ENCODE data around the gene SIGLEC14. TPM values are rescaled to one million over a fixed set of nuclear protein-coding genes. Genes with fewer than 3 reads are reported as not detected.
"Not testable (repeated sequence)": the region's sequence is repeated elsewhere in the genome, so short reads cannot be mapped to it uniquely, and the experiment has no call there.

SIGLEC14 gene
- total RNA-seq, 4 donors from 2014 or later, result 0.83 to 2.2 (median 0.98) TPM; not detected in 1

DNA sequence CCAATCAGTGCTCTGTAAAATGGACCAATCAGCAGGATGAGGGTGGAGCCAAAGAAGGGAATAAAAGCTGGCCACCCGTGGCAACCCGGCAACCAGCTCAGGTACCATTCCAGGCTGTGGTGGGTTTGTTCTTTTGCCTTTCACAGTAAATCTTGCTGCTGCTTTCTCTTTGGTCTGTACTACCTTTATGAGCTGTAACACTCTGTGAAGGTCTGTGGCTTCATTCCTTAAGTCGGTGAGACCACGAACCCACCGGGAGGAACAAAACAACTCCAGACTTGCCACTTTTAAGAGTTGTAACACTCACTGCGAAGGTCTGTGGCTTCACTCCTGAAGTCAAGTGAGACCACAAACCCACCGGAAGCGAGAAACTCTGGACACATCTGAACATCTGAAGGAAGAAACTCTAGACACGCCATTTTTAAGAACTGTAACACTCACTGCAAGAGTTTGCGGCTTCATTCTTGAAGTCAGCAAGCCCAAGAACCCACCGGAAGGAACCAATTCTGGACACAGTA, 30.0 kb upstream of the SIGLEC14 start:
- no peak overlapping the region for H3K27ac ChIP-seq
- no peak for DNase-seq
- H3K4me3 ChIP-seq, result no peak overlapping the region
- intact Hi-C loops (cut with DNase I; ENCODE audit: low total_unique reads) (no loop called here), in situ Hi-C loops (cut with MboI; ENCODE audit: low sequenced_read_pairs in 4 of 4) (no loop called here)
- H3K27me3 ChIP-seq, result no peaks in the 10 kb centered on the region
- TF ChIP-seq, protein P1, sequence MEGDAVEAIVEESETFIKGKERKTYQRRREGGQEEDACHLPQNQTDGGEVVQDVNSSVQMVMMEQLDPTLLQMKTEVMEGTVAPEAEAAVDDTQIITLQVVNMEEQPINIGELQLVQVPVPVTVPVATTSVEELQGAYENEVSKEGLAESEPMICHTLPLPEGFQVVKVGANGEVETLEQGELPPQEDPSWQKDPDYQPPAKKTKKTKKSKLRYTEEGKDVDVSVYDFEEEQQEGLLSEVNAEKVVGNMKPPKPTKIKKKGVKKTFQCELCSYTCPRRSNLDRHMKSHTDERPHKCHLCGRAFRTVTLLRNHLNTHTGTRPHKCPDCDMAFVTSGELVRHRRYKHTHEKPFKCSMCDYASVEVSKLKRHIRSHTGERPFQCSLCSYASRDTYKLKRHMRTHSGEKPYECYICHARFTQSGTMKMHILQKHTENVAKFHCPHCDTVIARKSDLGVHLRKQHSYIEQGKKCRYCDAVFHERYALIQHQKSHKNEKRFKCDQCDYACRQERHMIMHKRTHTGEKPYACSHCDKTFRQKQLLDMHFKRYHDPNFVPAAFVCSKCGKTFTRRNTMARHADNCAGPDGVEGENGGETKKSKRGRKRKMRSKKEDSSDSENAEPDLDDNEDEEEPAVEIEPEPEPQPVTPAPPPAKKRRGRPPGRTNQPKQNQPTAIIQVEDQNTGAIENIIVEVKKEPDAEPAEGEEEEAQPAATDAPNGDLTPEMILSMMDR (IDR thresholded peaks at IDR 0.05 in 4 of 5, conservative IDR thresholded peaks at IDR 0.05 in 1 of 5), result no peak
- TF ChIP-seq POLR2A (IDR thresholded peaks at IDR 0.05), result no peak
- no peak for ATAC-seq
- H3K36me3 ChIP-seq, result no peaks in the 10 kb centered on the region
- H3K9me3 ChIP-seq, result no peaks in the 10 kb centered on the region
- no peaks in the 10 kb centered on the region for H3K4me1 ChIP-seq

DNA sequence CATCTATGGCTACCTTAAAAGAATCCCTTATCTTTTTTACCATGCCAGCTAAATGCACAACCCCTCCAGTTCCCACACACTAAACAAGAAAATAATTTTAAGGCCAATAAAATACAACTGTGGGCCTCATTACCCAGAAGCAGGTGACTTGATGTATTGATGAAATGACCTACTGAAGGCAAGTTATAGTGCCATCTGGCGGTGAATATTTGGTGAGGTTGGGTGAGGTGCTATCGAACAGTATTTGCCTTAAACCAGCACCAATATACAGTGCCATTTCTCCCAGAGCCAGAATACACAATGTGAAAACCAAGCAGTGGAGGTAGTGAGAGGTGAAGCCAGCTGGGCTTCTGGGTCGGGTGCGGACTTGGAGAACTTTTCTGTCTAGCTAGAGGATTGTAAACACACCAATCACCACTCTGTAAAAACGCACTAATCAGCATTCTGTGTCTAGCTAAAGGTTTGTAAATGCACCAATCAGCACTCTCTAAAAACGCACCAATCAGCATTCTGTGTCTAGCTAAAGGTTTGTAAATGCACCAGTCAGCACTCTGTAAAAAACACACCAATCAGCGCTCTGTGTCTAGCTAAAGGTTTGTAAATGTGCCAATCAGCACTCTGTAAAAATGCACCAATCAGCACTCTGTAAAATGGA, 29.4 kb upstream of the SIGLEC14 start:
- H3K36me3 ChIP-seq; H3K4me3 ChIP-seq; DNase-seq; H3K27ac ChIP-seq; in situ Hi-C loops (cut with MboI; ENCODE audit: low sequenced_read_pairs in 4 of 4); intact Hi-C loops (cut with DNase I; ENCODE audit: low total_unique reads); ATAC-seq; H3K4me1 ChIP-seq; H3K9me3 ChIP-seq; H3K27me3 ChIP-seq: not testable (repeated sequence)
- TF ChIP-seq, protein P1 (IDR thresholded peaks at IDR 0.05 in 4 of 5, conservative IDR thresholded peaks at IDR 0.05 in 1 of 5), result peak in 1 of 5 experiments; percentile 20

DNA sequence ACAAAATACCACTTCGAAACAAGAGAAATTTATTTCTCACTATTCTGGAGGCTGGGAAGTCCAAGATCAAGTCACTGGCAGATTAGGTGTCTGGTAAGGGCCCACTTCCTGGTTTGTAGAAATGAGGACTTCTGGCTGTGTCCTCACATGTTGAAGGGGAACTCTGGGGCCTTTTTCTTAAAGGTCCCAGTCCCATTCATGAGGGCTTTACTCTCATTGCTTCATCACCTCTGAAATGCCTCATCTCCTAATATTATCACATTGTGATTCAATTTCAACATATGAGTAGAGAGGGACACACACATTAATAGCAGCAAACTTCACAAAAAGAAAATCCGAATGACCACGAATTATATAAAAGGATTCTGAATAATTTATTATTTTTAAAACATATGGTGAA, 21.6 kb upstream of the SIGLEC14 start:
- Histone ChIP-seq H3K9me3 (no peaks in the 10 kb centered on the region), H3K27ac (no peak overlapping the region), H3K4me3 (no peak overlapping the region), H3K36me3 (no peaks in the 10 kb centered on the region), H3K4me1 (no peaks in the 10 kb centered on the region), H3K27me3 (peaks cover 0 to 7% (median 0%) of the 10 kb centered on the region in 3 donors)
- in situ Hi-C loops (cut with MboI; ENCODE audit: low sequenced_read_pairs in 4 of 4) (loop anchor here in 3 of 4 donors (10.0 to 25.0 kb wide), 3 partner anchors 63 to 206 kb away; partner anchors contain the start of genes SIGLEC8 (in 2 of the 3) and CEACAM18 (in 1 of the 3)), intact Hi-C loops (cut with DNase I; ENCODE audit: low total_unique reads) (loop anchor here (10.0 kb wide), 1 partner anchor 107 kb away; no protein-coding TSS in a partner anchor)
- no peak for TF ChIP-seq POLR2A (IDR thresholded peaks at IDR 0.05)
- TF ChIP-seq, protein P1 (IDR thresholded peaks at IDR 0.05 in 4 of 5, conservative IDR thresholded peaks at IDR 0.05 in 1 of 5), result no peak
- DNase-seq (no peak), ATAC-seq (no peak)

DNA sequence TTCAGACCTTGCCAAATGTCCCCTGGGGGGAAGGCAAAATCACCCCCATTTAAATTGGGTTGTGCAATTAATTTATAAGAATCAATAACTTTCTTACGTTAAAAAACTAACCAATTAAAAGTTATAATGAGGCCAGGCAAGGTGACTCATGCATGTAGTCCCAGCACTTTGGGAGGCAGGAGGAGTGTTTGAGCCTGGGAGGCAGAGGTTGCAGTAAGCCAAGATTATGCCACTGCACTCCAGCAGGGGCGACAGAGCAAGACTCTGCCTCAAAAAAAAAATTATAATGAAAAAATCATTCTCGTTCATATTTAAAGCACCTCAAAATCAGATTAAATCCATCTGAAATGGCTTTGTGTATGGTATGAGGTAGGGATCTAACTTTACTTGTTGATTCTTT, 18.4 kb upstream of the SIGLEC14 start:
- Histone ChIP-seq H3K27me3 (peaks cover 0 to 7% (median 0%) of the 10 kb centered on the region in 3 donors), H3K36me3 (no peaks in the 10 kb centered on the region), H3K27ac (no peak overlapping the region), H3K4me3 (no peak overlapping the region), H3K9me3 (no peaks in the 10 kb centered on the region), H3K4me1 (no peaks in the 10 kb centered on the region)
- intact Hi-C loops (cut with DNase I; ENCODE audit: low total_unique reads) (loop anchor here (10.0 kb wide), 1 partner anchor 110 kb away; no protein-coding TSS in a partner anchor), in situ Hi-C loops (cut with MboI; ENCODE audit: low sequenced_read_pairs in 4 of 4) (loop anchor here in 3 of 4 donors (10.0 to 25.0 kb wide), 3 partner anchors 60 to 203 kb away; partner anchors contain the start of genes SIGLEC8 (in 2 of the 3) and CEACAM18 (in 1 of the 3))
- DNase-seq (no peak), ATAC-seq (no peak)
- no peak for TF ChIP-seq POLR2A (IDR thresholded peaks at IDR 0.05)
- TF ChIP-seq, protein P1 (IDR thresholded peaks at IDR 0.05 in 4 of 5, conservative IDR thresholded peaks at IDR 0.05 in 1 of 5), result no peak
